Kidney (tissue), 14 donors: ENCODE results near the gene DDIAS. TPM values are rescaled to one million over a fixed set of nuclear protein-coding genes. Genes with fewer than 3 reads are reported as not detected.

Experiments
- DNase-seq, 5 donors: peaks; one replicate each; pipeline ENCODE4 v3.0.0-alpha.2; 2013 to 2020
- FAIRE-seq: peaks from 2 replicates; lab custom pipeline; 2012; peaks lifted over from hg19 to GRCh38; lab: Jason Lieb, UNC
- H3K27ac ChIP-seq, 2 donors: one replicate each; pipeline ENCODE4 v1.7.0; 2013; ENCODE audit warnings: low read depth in 2 of 2, low read length in 2 of 2, inconsistent platforms in 1 of 2
- H3K27me3 ChIP-seq: one replicate; pipeline ENCODE4 v1.7.1; 2013; ENCODE audit warnings: low read length, inconsistent platforms; ENCODE audit not compliant: control insufficient read depth, insufficient read depth
- H3K36me3 ChIP-seq, 3 donors: one replicate each; pipeline versions ENCODE4 v1.7.0 to v1.7.1; 2013; ENCODE audit warnings: low read length in 3 of 3, control low read depth in 1 of 3, inconsistent platforms in 1 of 3; ENCODE audit not compliant: insufficient read depth in 3 of 3, control insufficient read depth in 2 of 3
- H3K4me1 ChIP-seq, 3 donors: one replicate each; pipeline versions ENCODE4 v1.7.0 to v1.7.1; 2013; ENCODE audit warnings: low read length in 3 of 3, inconsistent platforms in 1 of 3, low read depth in 1 of 3; ENCODE audit not compliant: control insufficient read depth in 2 of 3, insufficient read depth in 2 of 3
- H3K4me3 ChIP-seq, 3 donors: one replicate each; pipeline versions ENCODE4 v1.7.0 to v1.8.1; 2013; ENCODE audit warnings: low read length in 3 of 3, control low read depth in 1 of 3, inconsistent platforms in 1 of 3
- H3K9ac ChIP-seq, 3 donors: one replicate each; pipeline versions ENCODE4 v1.7.0 to v1.7.1; 2013; ENCODE audit warnings: low read length in 3 of 3, control low read depth in 1 of 3, inconsistent platforms in 1 of 3
- H3K9me3 ChIP-seq, 3 donors: one replicate each; pipeline versions ENCODE4 v1.7.0 to v1.7.1; 2013; ENCODE audit warnings: low read length in 3 of 3, control low read depth in 1 of 3, inconsistent platforms in 1 of 3; ENCODE audit not compliant: control insufficient read depth in 2 of 3, insufficient read depth in 1 of 3
- CTCF ChIP-seq: IDR thresholded peaks from 3 replicates; pipeline ENCODE4 v1.5.1; 2012; ENCODE audit warnings: mild to moderate bottlenecking, moderate library complexity, borderline replicate concordance; ENCODE audit not compliant: insufficient read depth; ENCODE audit errors: extremely low read depth
- intact Hi-C: fragments of 100-400 bp; cut with DNase I; formaldehyde crosslinking; loops from one replicate; pipeline ENCODE4 v1.11.1; 2022
- polyA plus RNA-seq: library from polyadenylated mRNA; stranded (reverse); fragments of 350-450 nt; fragmentation: Illumina TruSeq; extraction: RNeasy Lipid Tissue Mini Kit (QIAGEN cat#74804); gene quantifications from one replicate; pipeline ENCODE4 v1.2.3, GENCODE V29; 2014; ENCODE audit warnings: low read depth, low replicate concordance; ENCODE audit not compliant: insufficient read depth
- total RNA-seq: library from RNA; stranded (reverse); fragmentation: NEBNext Ultra II Directional; extraction: Animal tissue kit (Norgen Biotek cat#: 25700); gene quantifications from one replicate; pipeline ENCODE4 v1.2.1, GENCODE V29; 2021
- donor health status: control.
- donor health status: control.
- donor health status: control.
- donor health status: control.
- donor health status: control.
- donor health status: DM: yes; HTN: yes; CAD: no.
- donor health status: Normal renal cell carcinoma (clear cell type).

DDIAS gene
- total and polyA plus RNA-seq, 2 donors from 2014 or later = 0.19 to 1.4 TPM

DNA sequence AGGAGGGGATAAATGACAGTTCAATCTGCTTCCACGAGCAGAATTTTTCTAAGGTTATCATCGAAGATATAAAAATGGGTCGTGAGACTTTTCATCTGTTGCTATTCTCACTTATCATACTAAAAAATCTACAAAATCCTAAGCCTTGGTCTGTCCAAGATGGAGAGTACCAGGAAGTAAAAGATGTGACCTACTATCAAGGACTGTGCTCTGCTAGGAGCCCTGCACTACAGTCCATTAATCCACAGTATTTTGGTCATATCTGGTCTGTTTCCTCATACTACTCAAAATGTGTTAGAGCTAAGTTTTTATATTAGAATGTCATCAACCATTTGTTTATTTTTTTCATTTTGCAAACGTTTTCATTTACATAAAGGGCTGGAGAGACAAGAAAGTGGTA is 79.4 kb downstream of the DDIAS start:
- no peak overlapping the region for H3K4me3 ChIP-seq
- TF ChIP-seq CTCF = no peak
- DNase-seq (no peak), FAIRE-seq (no peak)
- H3K36me3 ChIP-seq = peaks cover 0 to 2% (median 0%) of the 10 kb centered on the region in 3 donors
- no peak overlapping the region for H3K9ac ChIP-seq
- intact Hi-C loops = no loop called here
- H3K4me1 ChIP-seq = no peaks in the 10 kb centered on the region
- H3K27ac ChIP-seq = no peak overlapping the region
- no peaks in the 10 kb centered on the region for H3K27me3 ChIP-seq
- H3K9me3 ChIP-seq = no peaks in the 10 kb centered on the region

DNA sequence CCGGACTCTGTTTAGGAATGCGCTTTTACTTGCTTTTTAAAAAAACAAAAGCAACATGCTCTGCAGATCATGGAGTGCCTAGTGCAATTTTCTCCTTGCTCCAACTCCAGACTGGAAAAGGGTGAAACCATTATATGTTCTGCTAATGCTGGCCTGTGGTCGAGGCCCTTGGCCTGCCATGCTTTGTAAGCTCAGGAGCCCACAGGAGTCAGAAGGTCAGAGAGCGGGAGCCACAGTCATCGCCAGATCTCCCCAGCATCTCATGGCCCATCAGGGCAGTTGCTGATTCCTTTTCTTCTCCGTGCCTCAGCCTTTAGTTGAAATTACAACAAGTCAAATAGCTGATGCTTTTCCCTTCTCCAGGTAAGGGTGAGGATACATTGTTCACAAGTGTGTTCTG is 80.3 kb downstream of the DDIAS start:
- H3K36me3 ChIP-seq = peaks cover 0 to 2% (median 0%) of the 10 kb centered on the region in 3 donors
- FAIRE-seq (no peak), DNase-seq (no peak)
- TF ChIP-seq CTCF = no peak
- no peak overlapping the region for H3K4me3 ChIP-seq
- no peaks in the 10 kb centered on the region for H3K4me1 ChIP-seq
- intact Hi-C loops = no loop called here
- H3K27ac ChIP-seq = no peak overlapping the region
- H3K9me3 ChIP-seq = no peaks in the 10 kb centered on the region
- no peaks in the 10 kb centered on the region for H3K27me3 ChIP-seq
- no peak overlapping the region for H3K9ac ChIP-seq

Other genes starting within 250 kb of the DDIAS start
- 1.3 TPM for gene FAM181B, start 167.9 kb upstream of the DDIAS start, total RNA-seq
- gene FAM181B, start 167.9 kb upstream of the DDIAS start, polyA plus RNA-seq = 0.97 TPM
- 115 TPM for gene PRCP, start 1.3 kb upstream of the DDIAS start, total RNA-seq
- gene PRCP, start 1.3 kb upstream of the DDIAS start, polyA plus RNA-seq = 202 TPM
- 15.2 TPM for gene RAB30, start 170.2 kb downstream of the DDIAS start, total RNA-seq
- 3.1 TPM for gene RAB30, start 170.2 kb downstream of the DDIAS start, polyA plus RNA-seq